SJSA1 (cell line): ENCODE results near the gene GABARAPL1. TPM values are rescaled to one million over a fixed set of nuclear protein-coding genes. Genes with fewer than 3 reads are reported as not detected.
A peak's percentile ranks its signal among the peaks of the same experiment; 100 is the strongest.
"Not testable (repeated sequence)": the region's sequence is repeated elsewhere in the genome, so short reads cannot be mapped to it uniquely, and the experiment has no call there.

Experiments
- DNase-seq, 2 experiments: peaks; one replicate each; pipeline ENCODE4 v3.0.0-alpha.2; 2015 to 2020; ENCODE audit warnings: low spot score in 2 of 2, low read depth in 1 of 2
- H3K27ac ChIP-seq: fragments of 250-450 bp; sonication (Bioruptor Pico); 2 replicates; pipeline ENCODE4 v1.5.1; 2020; ENCODE audit warnings: mild to moderate bottlenecking, moderate library complexity
- H3K27me3 ChIP-seq: fragments of 250-450 bp; sonication (Bioruptor Pico); replicated peaks from 2 replicates; pipeline ENCODE4 v1.5.1; 2020; ENCODE audit warnings: mild to moderate bottlenecking, moderate library complexity
- H3K36me3 ChIP-seq: fragments of 250-450 bp; sonication (Bioruptor Pico); 2 replicates; pipeline ENCODE4 v1.5.1; 2020; ENCODE audit warnings: mild to moderate bottlenecking
- H3K4me1 ChIP-seq: fragments of 250-450 bp; sonication (Bioruptor Pico); replicated peaks from 2 replicates; pipeline ENCODE4 v1.6.1; 2021; ENCODE audit warnings: mild to moderate bottlenecking
- H3K4me3 ChIP-seq: fragments of 250-450 bp; sonication (Bioruptor Pico); 2 replicates; pipeline ENCODE4 v1.5.1; 2020; ENCODE audit warnings: mild to moderate bottlenecking
- H3K9me3 ChIP-seq: fragments of 250-450 bp; sonication (Bioruptor Pico); replicated peaks from 2 replicates; pipeline ENCODE4 v1.5.1; 2020; ENCODE audit warnings: mild to moderate bottlenecking
- total RNA-seq: library from RNA; depleted of rRNA; stranded (reverse); fragments of >200 nt; shearing (Covaris generic); gene quantifications from 2 replicates; pipeline ENCODE4 v1.2.3, GENCODE V29; 2014

GABARAPL1 gene
- total RNA-seq, 1 experiment from 2014 or later, result 43.7 TPM

- H3K27ac ChIP-seq, result no peak overlapping the region
- peak in 1 of 2 experiments; percentile 32 for DNase-seq
Measured at GRCh38 chr12:10184261-10184843, 28.3 kb upstream of the GABARAPL1 start.

GRCh38 chr12:10186299-10186698 lies 26.4 kb upstream of the GABARAPL1 start:
- H3K27ac ChIP-seq, result no peak overlapping the region
- H3K27me3 ChIP-seq, result no peaks in the 10 kb centered on the region
- H3K4me1 ChIP-seq, result peaks cover 49% of the 10 kb centered on the region
- no peaks in the 10 kb centered on the region for H3K9me3 ChIP-seq
- DNase-seq, result no peak
- H3K36me3 ChIP-seq, result no peaks in the 10 kb centered on the region
- H3K4me3 ChIP-seq, result no peak overlapping the region

More at GRCh38 chr12:10184261-10184843, 28.3 kb upstream of the GABARAPL1 start:
- Histone ChIP-seq H3K9me3 (no peaks in the 10 kb centered on the region), H3K4me3 (no peak overlapping the region), H3K36me3 (no peaks in the 10 kb centered on the region), H3K4me1 (peaks cover 48% of the 10 kb centered on the region), H3K27me3 (no peaks in the 10 kb centered on the region)

- not testable (repeated sequence) for DNase-seq
- H3K4me1 ChIP-seq, result peaks cover 54% of the 10 kb centered on the region
Measured at GRCh38 chr12:10186958-10187357, 25.7 kb upstream of the GABARAPL1 start.

GRCh38 chr12:10189653-10190052 lies 23.0 kb upstream of the GABARAPL1 start:
- Histone ChIP-seq H3K9me3 (no peaks in the 10 kb centered on the region), H3K27ac (0 out of 2 replicates have a peak overlapping the region, but pooled peaks have one; percentile 14), H3K4me1 (peaks cover 35% of the 10 kb centered on the region), H3K27me3 (no peaks in the 10 kb centered on the region), H3K4me3 (no peak overlapping the region), H3K36me3 (no peaks in the 10 kb centered on the region)
- peak in 1 of 2 experiments; percentile 48 for DNase-seq

More at GRCh38 chr12:10186958-10187357, 25.7 kb upstream of the GABARAPL1 start:
- H3K4me3 ChIP-seq, H3K27ac ChIP-seq, H3K9me3 ChIP-seq, H3K36me3 ChIP-seq, H3K27me3 ChIP-seq: not testable (repeated sequence)

- Histone ChIP-seq H3K27ac (no peak overlapping the region), H3K27me3 (no peaks in the 10 kb centered on the region), H3K4me1 (peaks cover 31% of the 10 kb centered on the region), H3K9me3 (no peaks in the 10 kb centered on the region), H3K4me3 (no peak overlapping the region), H3K36me3 (no peaks in the 10 kb centered on the region)
- peak; percentile 58 to 59 for DNase-seq
Measured at GRCh38 chr12:10190558-10191388, 21.9 kb upstream of the GABARAPL1 start.

- peaks cover 31% of the 10 kb centered on the region for H3K4me1 ChIP-seq
- H3K9me3 ChIP-seq, result no peaks in the 10 kb centered on the region
- H3K36me3 ChIP-seq, result no peaks in the 10 kb centered on the region
- DNase-seq, result no peak
- H3K27me3 ChIP-seq, result no peaks in the 10 kb centered on the region
- H3K27ac ChIP-seq, result peak overlapping the region; percentile 7; the same call in 1 of the 2 replicates
- no peak overlapping the region for H3K4me3 ChIP-seq
Measured at GRCh38 chr12:10191865-10192264, 20.8 kb upstream of the GABARAPL1 start.

- H3K36me3 ChIP-seq, result no peaks in the 10 kb centered on the region
- no peaks in the 10 kb centered on the region for H3K27me3 ChIP-seq
- peaks cover 30% of the 10 kb centered on the region for H3K4me1 ChIP-seq
- H3K27ac ChIP-seq, result no peak overlapping the region
- no peaks in the 10 kb centered on the region for H3K9me3 ChIP-seq
- H3K4me3 ChIP-seq, result no peak overlapping the region
- no peak for DNase-seq
Measured at GRCh38 chr12:10194160-10194670, 18.5 kb upstream of the GABARAPL1 start.

GRCh38 chr12:10196210-10196609 lies 16.5 kb upstream of the GABARAPL1 start:
- DNase-seq, result no peak
- H3K36me3 ChIP-seq, result no peaks in the 10 kb centered on the region
- no peak overlapping the region for H3K4me3 ChIP-seq
- peaks cover 11% of the 10 kb centered on the region for H3K4me1 ChIP-seq
- no peaks in the 10 kb centered on the region for H3K27me3 ChIP-seq
- no peaks in the 10 kb centered on the region for H3K9me3 ChIP-seq
- H3K27ac ChIP-seq, result no peak overlapping the region

- no peaks in the 10 kb centered on the region; the same call in 1 of the 2 replicates for H3K4me1 ChIP-seq
- no peaks in the 10 kb centered on the region for H3K36me3 ChIP-seq
- H3K27ac ChIP-seq, result no peak overlapping the region
- no peak overlapping the region for H3K4me3 ChIP-seq
- no peaks in the 10 kb centered on the region for H3K27me3 ChIP-seq
- no peak for DNase-seq
- H3K9me3 ChIP-seq, result no peaks in the 10 kb centered on the region
Measured at GRCh38 chr12:10197879-10198278, 14.8 kb upstream of the GABARAPL1 start.

GRCh38 chr12:10204495-10204894 lies 8.2 kb upstream of the GABARAPL1 start:
- H3K36me3 ChIP-seq, H3K9me3 ChIP-seq, DNase-seq, H3K27me3 ChIP-seq, H3K4me3 ChIP-seq: not testable (repeated sequence)
- peak overlapping the region; percentile 85 for H3K27ac ChIP-seq
- H3K4me1 ChIP-seq, result peaks cover 29% of the 10 kb centered on the region

- Histone ChIP-seq H3K9me3 (no peaks in the 10 kb centered on the region), H3K27ac (peak overlapping the region; percentile 85), H3K36me3 (no peaks in the 10 kb centered on the region), H3K27me3 (no peaks in the 10 kb centered on the region), H3K4me1 (peaks cover 29% of the 10 kb centered on the region), H3K4me3 (no peak overlapping the region)
- peak; percentile 81 to 87 for DNase-seq
Measured at GRCh38 chr12:10205220-10205807, 7.4 kb upstream of the GABARAPL1 start.

- Histone ChIP-seq H3K27ac (no peak overlapping the region), H3K27me3 (no peaks in the 10 kb centered on the region), H3K4me1 (peaks cover 29% of the 10 kb centered on the region), H3K4me3 (no peak overlapping the region), H3K9me3 (no peaks in the 10 kb centered on the region), H3K36me3 (no peaks in the 10 kb centered on the region)
- DNase-seq, result no peak
Measured at GRCh38 chr12:10207136-10207535, 5.5 kb upstream of the GABARAPL1 start.

GRCh38 chr12:10210225-10210624 lies 2.5 kb upstream of the GABARAPL1 start:
- H3K4me1 ChIP-seq, result peaks cover 27% of the 10 kb centered on the region
- no peaks in the 10 kb centered on the region for H3K9me3 ChIP-seq
- H3K36me3 ChIP-seq, result no peaks in the 10 kb centered on the region
- H3K27me3 ChIP-seq, result no peaks in the 10 kb centered on the region
- H3K27ac ChIP-seq, result no peak overlapping the region
- H3K4me3 ChIP-seq, result no peak overlapping the region
- DNase-seq, result no peak
